H1 (cell line): ENCODE measurements around the gene RPS21. TPM values are rescaled to one million over a fixed set of nuclear protein-coding genes. Genes with fewer than 3 reads are reported as not detected.

Experiments used
- CTCF ChIA-PET: fragments of 300-600 bp; sonication (Branson Sonifier 250); formaldehyde crosslinking; loops from one replicate; lab custom pipeline; 2021; ENCODE audit not compliant: partially characterized antibody; lab: Charles Lee
- POLR2A ChIA-PET: fragments of 300-600 bp; sonication (Branson Sonifier 250); formaldehyde crosslinking; loops from one replicate; lab custom pipeline; 2021; ENCODE audit warnings: inconsistent platforms; ENCODE audit not compliant: partially characterized antibody; lab: Charles Lee
- DNase-seq, 2 experiments: peaks; one replicate each; pipeline versions ENCODE4 v3.0.0 to v3.0.0-alpha.2; 2010 to 2022; ENCODE audit warnings: low spot score in 2 of 2, low read depth in 1 of 2, mixed read lengths in 1 of 2
- FAIRE-seq: peaks from 2 replicates; lab custom pipeline; 2011; peaks lifted over from hg19 to GRCh38; lab: Jason Lieb, UNC
- H2AFZ ChIP-seq: 2 replicates; pipeline ENCODE4 v1.8.1; 2012; ENCODE audit warnings: low read length, inconsistent platforms
- H2AK5ac ChIP-seq: 2 replicates; pipeline ENCODE4 v1.6.1; 2013; ENCODE audit warnings: low read depth, low read length
- H2BK120ac ChIP-seq: replicated peaks from 2 replicates; pipeline ENCODE3; 2013; ENCODE audit warnings: low read depth, low read length, inconsistent platforms
- H2BK12ac ChIP-seq: 2 replicates; pipeline ENCODE4 v1.6.1; 2013; ENCODE audit warnings: low read depth, low read length
- H2BK15ac ChIP-seq: 2 replicates; pipeline ENCODE4 v1.6.1; 2013; ENCODE audit warnings: low read length
- H2BK20ac ChIP-seq: 2 replicates; pipeline ENCODE4 v1.6.1; 2013; ENCODE audit warnings: low read length
- H2BK5ac ChIP-seq: 2 replicates; pipeline ENCODE4 v1.6.1; 2013; ENCODE audit warnings: low read depth, low read length
- H3K14ac ChIP-seq: 2 replicates; pipeline ENCODE4 v1.6.1; 2013; ENCODE audit warnings: inconsistent platforms; ENCODE audit not compliant: insufficient read length
- H3K18ac ChIP-seq: 2 replicates; pipeline ENCODE4 v1.6.1; 2013; ENCODE audit warnings: low read length; ENCODE audit errors: extremely low read depth
- H3K23ac ChIP-seq: 2 replicates; pipeline ENCODE4 v1.6.1; 2013; ENCODE audit warnings: inconsistent platforms; ENCODE audit not compliant: insufficient read length
- H3K23me2 ChIP-seq: 2 replicates; pipeline ENCODE4 v1.6.1; 2013; ENCODE audit warnings: low read depth, low read length
- H3K27ac ChIP-seq: 2 replicates; pipeline ENCODE4 v1.6.1; 2011; ENCODE audit warnings: low read depth, low read length, inconsistent platforms
- H3K27me3 ChIP-seq, 4 experiments: replicated peaks in 1 of 4; 1 replicate in 1 of 4; 2 replicates in 3 of 4; pipeline versions ENCODE4 v1.6.1 to v1.8.1; 2011 to 2013; ENCODE audit warnings: low read length in 3 of 4, mild to moderate bottlenecking in 3 of 4, inconsistent platforms in 2 of 4, mixed read lengths in 2 of 4, moderate library complexity in 1 of 4; ENCODE audit not compliant: control insufficient read depth in 3 of 4, insufficient read depth in 3 of 4; ENCODE audit errors: extremely low read depth in 1 of 4
- H3K36me3 ChIP-seq, 4 experiments: 2 replicates each; pipeline versions ENCODE4 v1.6.1 to v1.8.1; 2011 to 2013; ENCODE audit warnings: mild to moderate bottlenecking in 4 of 4, low read length in 3 of 4, moderate library complexity in 2 of 4, control low read depth in 1 of 4, inconsistent platforms in 1 of 4; ENCODE audit not compliant: insufficient read depth in 4 of 4, control insufficient read depth in 2 of 4
- H3K4ac ChIP-seq: replicated peaks from 2 replicates; pipeline ENCODE3; 2013; ENCODE audit warnings: low read length, low read depth, mixed read lengths, inconsistent platforms; ENCODE audit not compliant: insufficient read length
- H3K4me1 ChIP-seq, 4 experiments: replicated peaks in 1 of 4; 1 replicate in 1 of 4; 2 replicates in 3 of 4; pipeline versions ENCODE4 v1.6.1 to v1.8.1; 2011 to 2013; ENCODE audit warnings: low read length in 3 of 4, inconsistent platforms in 2 of 4, mixed read lengths in 1 of 4; ENCODE audit not compliant: insufficient read depth in 4 of 4, control insufficient read depth in 3 of 4
- H3K4me2 ChIP-seq, 2 experiments: 2 replicates each; pipeline versions ENCODE4 v1.6.1 to v1.8.1; 2011 to 2013; ENCODE audit warnings: low read depth in 2 of 2, low read length in 2 of 2, control low read depth in 1 of 2, inconsistent platforms in 1 of 2, mild to moderate bottlenecking in 1 of 2; ENCODE audit not compliant: insufficient read depth in 1 of 2
- H3K4me3 ChIP-seq, 4 experiments: fragments of 200-600, 300-600 bp in 1 of 4; sonication (generic), shearing (Covaris generic), sonication (Bioruptor Twin) in 1 of 4; 2 replicates each; pipeline versions ENCODE4 v1.5.1 to v1.8.1; 2011 to 2016; ENCODE audit warnings: low read length in 4 of 4, low read depth in 3 of 4, control low read depth in 2 of 4, inconsistent platforms in 2 of 4, mild to moderate bottlenecking in 2 of 4, mixed read lengths in 1 of 4, moderate library complexity in 1 of 4; ENCODE audit not compliant: insufficient read depth in 2 of 4; ENCODE audit errors: extremely low read depth in 1 of 4
- H3K56ac ChIP-seq: replicated peaks from 2 replicates; pipeline ENCODE3; 2013; ENCODE audit warnings: low read depth, mild to moderate bottlenecking, mixed read lengths, low read length, inconsistent platforms; ENCODE audit not compliant: insufficient read length
- H3K79me1 ChIP-seq: 2 replicates; pipeline ENCODE4 v1.6.1; 2013; ENCODE audit warnings: low read depth, low read length, control low read depth
- H3K79me2 ChIP-seq, 2 experiments: 2 replicates each; pipeline versions ENCODE4 v1.6.1 to v1.8.1; 2012 to 2013; ENCODE audit warnings: low read length in 2 of 2, mild to moderate bottlenecking in 2 of 2, inconsistent platforms in 1 of 2; ENCODE audit not compliant: insufficient read depth in 2 of 2, control insufficient read depth in 1 of 2
- H3K9ac ChIP-seq, 4 experiments: replicated peaks in 1 of 4; 1 replicate in 1 of 4; 2 replicates in 3 of 4; pipeline versions ENCODE4 v1.6.1 to v1.8.1; 2011 to 2013; ENCODE audit warnings: low read depth in 3 of 4, low read length in 3 of 4, control low read depth in 2 of 4, mild to moderate bottlenecking in 2 of 4, moderate library complexity in 2 of 4, inconsistent platforms in 1 of 4; ENCODE audit errors: extremely low read depth in 1 of 4
- H3K9me3 ChIP-seq, 2 experiments: 2 replicates each; pipeline versions ENCODE4 v1.6.1 to v1.8.1; 2012 to 2013; ENCODE audit warnings: mild to moderate bottlenecking in 2 of 2, moderate library complexity in 2 of 2, control low read depth in 1 of 2, inconsistent platforms in 1 of 2, low read depth in 1 of 2, low read length in 1 of 2, mixed read lengths in 1 of 2; ENCODE audit not compliant: insufficient read depth in 2 of 2
- H4K20me1 ChIP-seq, 2 experiments: replicated peaks in 1 of 2; 2 replicates each; pipeline versions ENCODE3 to v1.8.1; 2011 to 2013; ENCODE audit warnings: inconsistent platforms in 2 of 2, low read length in 2 of 2, mild to moderate bottlenecking in 1 of 2; ENCODE audit not compliant: insufficient read depth in 2 of 2, control insufficient read depth in 1 of 2
- H4K5ac ChIP-seq: 2 replicates; pipeline ENCODE4 v1.6.1; 2013; ENCODE audit warnings: low read length, low read depth, mixed read lengths, inconsistent platforms; ENCODE audit not compliant: insufficient read length
- H4K8ac ChIP-seq: 2 replicates; pipeline ENCODE4 v1.8.0; 2013; ENCODE audit warnings: mild to moderate bottlenecking, moderate library complexity, low read length, inconsistent platforms; ENCODE audit not compliant: insufficient read depth; ENCODE audit errors: extremely low read depth
- H4K91ac ChIP-seq: replicated peaks from 2 replicates; pipeline ENCODE3; 2013; ENCODE audit warnings: low read length, mixed read lengths, inconsistent platforms; ENCODE audit not compliant: insufficient read length
- CHD1 ChIP-seq: IDR thresholded peaks from 2 replicates; pipeline ENCODE4 v1.6.1; 2012; ENCODE audit warnings: low read depth, low read length, improper control_type of control experiment
- CREB1 ChIP-seq: IDR thresholded peaks from 2 replicates; pipeline ENCODE4 v1.6.1; 2012; ENCODE audit warnings: inconsistent platforms
- GABPA ChIP-seq: IDR thresholded peaks from 2 replicates; pipeline ENCODE4 v1.6.1; 2011; ENCODE audit warnings: mild to moderate bottlenecking, low read length, moderate library complexity, borderline replicate concordance; ENCODE audit not compliant: insufficient read depth
- HDAC2 ChIP-seq, 2 experiments: fragments of 300-600 bp in 1 of 2; sonication (generic) in 1 of 2; IDR thresholded peaks; 2 replicates each; pipeline ENCODE4 v1.6.1; 2011 to 2012; ENCODE audit warnings: low read depth in 2 of 2, low read length in 2 of 2, mild to moderate bottlenecking in 2 of 2, moderate library complexity in 2 of 2, borderline replicate concordance in 1 of 2, inconsistent platforms in 1 of 2
- KDM5A ChIP-seq: fragments of 200-600 bp; IDR thresholded peaks from 2 replicates; pipeline ENCODE4 v1.7.1; 2012; ENCODE audit warnings: mild to moderate bottlenecking, low read length, inconsistent platforms, mixed read lengths
- MAX ChIP-seq: IDR thresholded peaks from 2 replicates; pipeline ENCODE4 v1.6.1; 2012; ENCODE audit warnings: inconsistent platforms
- POLR2A ChIP-seq, 2 experiments: IDR thresholded peaks; 1 replicate in 1 of 2; 2 replicates in 1 of 2; pipeline ENCODE4 v1.6.1; 2011; ENCODE audit warnings: low read depth in 2 of 2, low read length in 2 of 2, mild to moderate bottlenecking in 2 of 2; ENCODE audit errors: control extremely low read depth in 1 of 2
- POLR2AphosphoS5 ChIP-seq: IDR thresholded peaks from 2 replicates; pipeline ENCODE4 v1.6.1; 2011; ENCODE audit warnings: low read depth, low read length
- POU5F1 ChIP-seq: IDR thresholded peaks from 2 replicates; pipeline ENCODE4 v1.6.1; 2011; ENCODE audit warnings: low read depth, mild to moderate bottlenecking, low read length, moderate library complexity
- SIN3A ChIP-seq, 2 experiments: IDR thresholded peaks in 1 of 2; conservative IDR thresholded peaks in 1 of 2; 2 replicates each; pipeline ENCODE4 v1.6.1; 2011 to 2012; ENCODE audit warnings: low read length in 2 of 2, improper control_type of control experiment in 1 of 2, low read depth in 1 of 2, mild to moderate bottlenecking in 1 of 2
- TBP ChIP-seq: IDR thresholded peaks from 2 replicates; pipeline ENCODE4 v1.6.1; 2011; ENCODE audit warnings: low read depth, low read length, improper control_type of control experiment
- TEAD4 ChIP-seq: IDR thresholded peaks from 2 replicates; pipeline ENCODE4 v1.6.1; 2012; ENCODE audit warnings: low read depth, low read length, inconsistent platforms, mixed read lengths
- WGBS, 2 experiments: shearing (Covaris generic) in 1 of 2; methylation state at CpG; one replicate each; pipeline versions ENCODE4 v1.1.6 to v1.1.7; 2013 to 2015; ENCODE audit warnings: low lambda C conversion rate in 2 of 2, mixed read lengths in 2 of 2, inconsistent platforms in 1 of 2, low coverage in 1 of 2, missing lambda C conversion rate in 1 of 2; ENCODE audit not compliant: insufficient replicate concordance in 2 of 2, insufficient coverage in 1 of 2, insufficient read length in 1 of 2; ENCODE audit errors: extremely low coverage in 1 of 2, missing lambda C conversion rate in 1 of 2; 5-methylcytosine and 5-hydroxymethylcytosine counted together
- polyA plus RNA-seq, 7 experiments: library from polyadenylated mRNA; depleted of rRNA in 3 of 7; stranded (reverse) in 5 of 7; unstranded in 2 of 7; fragments of >200 nt in 5 of 7; fragments of 200-250 nt in 2 of 7; gene quantifications; 1 replicate in 5 of 7; 2 replicates in 1 of 7; 4 replicates in 1 of 7; pipeline versions ENCODE4 v1.2.1 to v1.2.3, GENCODE V29; 2011 to 2013; ENCODE audit warnings: missing spikeins in 2 of 7, mixed read lengths in 2 of 7
- total RNA-seq: library from RNA; stranded (reverse); fragmentation: NEBNext Ultra II Directional; extraction: Animal tissue kit (Norgen Biotek cat#: 25700); gene quantifications from 2 replicates; pipeline ENCODE4 v1.2.1, GENCODE V29; 2021

The RPS21 gene
- total and polyA plus RNA-seq, 2 of the 8 experiments (the other 6 are each of a cell fraction or from before 2014, with no cell fraction given): 1,787 to 7,219 TPM

DNA sequence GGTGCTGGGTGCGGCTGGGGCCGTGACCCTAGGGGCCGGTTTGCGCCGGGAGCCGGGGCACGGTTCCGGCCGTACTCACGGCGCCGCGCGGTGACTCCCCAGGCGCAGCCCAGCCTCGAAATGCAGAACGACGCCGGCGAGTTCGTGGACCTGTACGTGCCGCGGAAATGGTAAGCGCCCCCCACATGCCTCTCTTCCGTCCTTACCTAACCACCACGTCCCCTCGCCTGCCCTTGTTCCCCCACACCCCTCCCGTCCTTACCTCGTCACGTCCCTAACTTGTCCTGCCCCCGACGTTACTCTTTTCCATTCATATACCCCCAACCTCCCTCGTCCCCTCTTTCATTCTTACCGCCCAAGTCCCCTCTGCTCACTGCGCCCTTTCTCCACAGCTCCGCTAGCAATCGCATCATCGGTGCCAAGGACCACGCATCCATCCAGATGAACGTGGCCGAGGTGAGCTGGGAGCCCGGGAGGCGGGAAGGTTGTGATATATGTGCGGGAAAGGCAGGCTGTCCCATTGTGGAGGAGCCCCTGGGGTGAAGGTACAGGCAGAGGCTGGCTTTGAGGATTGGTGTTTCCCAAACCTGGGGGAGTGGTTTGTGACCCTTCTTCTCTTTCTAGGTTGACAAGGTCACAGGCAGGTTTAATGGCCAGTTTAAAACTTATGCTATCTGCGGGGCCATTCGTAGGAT, 463 bp downstream of the RPS21 start:
- H3K27ac ChIP-seq: peak overlapping the region; percentile 88
- CTCF ChIA-PET: interaction anchor here (9.6 to 14.1 kb wide), 2 partner anchors 15 to 21 kb away, joined by 103 to 212 read pairs; partner anchors contain the start of gene LAMA5
- TF ChIP-seq MAX (no peak), POU5F1 (no peak), POLR2AphosphoS5 (peak; percentile 68), POLR2A (IDR thresholded peaks at IDR 0.05; ENCODE audit: control extremely low read depth in 1 of 2, low read depth in 2 of 2, low read length in 2 of 2) (peak in 1 of 2 experiments; percentile 83; a peak in 2 of 3 replicates), TBP (no peak), TEAD4 (no peak), HDAC2 (IDR thresholded peaks at IDR 0.05; ENCODE audit: borderline replicate concordance in 1 of 2, low read depth in 2 of 2, low read length in 2 of 2) (no peak), SIN3A (conservative IDR thresholded peaks at IDR 0.05 in 1 of 2, IDR thresholded peaks at IDR 0.05 in 1 of 2; ENCODE audit: low read depth in 1 of 2, low read length in 2 of 2) (no peak; a peak in 1 of 4 replicates), GABPA (no peak), CHD1 (no peak), CREB1 (0 out of 2 replicates have a peak, but pooled peaks have one; percentile 15), KDM5A (0 out of 2 replicates have a peak, but pooled peaks have one; percentile 36)

More for the DNA sequence above, 463 bp downstream of the RPS21 start:
- H3K23ac ChIP-seq: no peak overlapping the region
- DNase-seq (no peak), FAIRE-seq (no peak)
- H3K56ac ChIP-seq: peak overlapping the region; percentile 73
- H3K9me3 ChIP-seq: no peaks in the 10 kb centered on the region
- H4K5ac ChIP-seq: peak overlapping the region; percentile 45
- no peak overlapping the region for H2AK5ac ChIP-seq
- 0 out of 2 replicates have a peak overlapping the region, but pooled peaks have one; percentile 66 for H4K8ac ChIP-seq
- peaks cover 10% of the 10 kb centered on the region for H3K79me1 ChIP-seq
- peaks cover 8 to 19% of the 10 kb centered on the region in 2 experiments for H4K20me1 ChIP-seq
- H2BK5ac ChIP-seq: peak overlapping the region; percentile 89; the same call in 1 of the 2 replicates
- H3K27me3 ChIP-seq: no peaks in the 10 kb centered on the region
- H2BK12ac ChIP-seq: no peak overlapping the region
- peaks cover 4 to 39% of the 10 kb centered on the region in 2 experiments; a peak in 3 of 4 replicates for H3K79me2 ChIP-seq
- peak overlapping the region; percentile 83 for H3K4ac ChIP-seq
- peak overlapping the region; percentile 96 for H4K91ac ChIP-seq
- H2BK120ac ChIP-seq: no peak overlapping the region
- H3K4me1 ChIP-seq: peaks cover 0 to 11% (median 2%) of the 10 kb centered on the region in 4 experiments; a peak in 5 of 7 replicates
- no peak overlapping the region for H3K14ac ChIP-seq
- POLR2A ChIA-PET: interaction anchor here (0.6 to 9.0 kb wide), 15 partner anchors 9 to 618 kb away, joined by 3 to 176 read pairs (median 7); partner anchors contain the start of genes ADRM1 and LAMA5
- H3K4me2 ChIP-seq: peak overlapping the region; percentile 86 to 99
- peak overlapping the region; percentile 56 to 97 (median 91) for H3K9ac ChIP-seq
- no peak overlapping the region for H2AFZ ChIP-seq
- H3K18ac ChIP-seq: peak overlapping the region; percentile 87
- H3K36me3 ChIP-seq: peaks cover 18 to 24% (median 21%) of the 10 kb centered on the region in 4 experiments
- H2BK20ac ChIP-seq: no peak overlapping the region
- H2BK15ac ChIP-seq: no peak overlapping the region
- H3K23me2 ChIP-seq: peaks cover 11% of the 10 kb centered on the region; the same call in 1 of the 2 replicates
- 13% methylated on average over 21 of the region's 47 CpGs; no CpG with 5 or more reads in 1 of the 2 experiments for WGBS, 2 experiments
- H3K4me3 ChIP-seq: peak overlapping the region; percentile 93 to 100 (median 99)
